WTC11 (cell line): ENCODE results near the gene PARL. TPM values are rescaled to one million over a fixed set of nuclear protein-coding genes. Genes with fewer than 3 reads are reported as not detected.
"Not testable (repeated sequence)": the region's sequence is repeated elsewhere in the genome, so short reads cannot be mapped to it uniquely, and the experiment has no call there.

Source experiments
- ATAC-seq: fragments of 200-7000 bp; cut with Tn5 transposase; 2 replicates; pipeline ENCODE4 v1.10.0; 2021; ENCODE audit warnings: mild to moderate bottlenecking, moderate library complexity
- CTCF ChIA-PET: fragments of 300-600 bp; sonication (Branson Sonifier 250); formaldehyde crosslinking; loops from one replicate; lab custom pipeline; 2021; ENCODE audit warnings: antibody characterized with exemption; lab: Charles Lee
- POLR2A ChIA-PET: fragments of 350-600 bp; sonication (Branson Sonifier 250); formaldehyde crosslinking; loops from one replicate; lab custom pipeline; 2021; ENCODE audit warnings: antibody characterized with exemption; lab: Charles Lee
- DNase-seq: peaks from one replicate; pipeline ENCODE4 v3.0.0; 2021; ENCODE audit warnings: low spot score
- H3K27ac Mint-ChIP-seq: 2 replicates; pipeline ENCODE4 v1.8.0; 2021; ENCODE audit warnings: mixed read lengths
- H3K27me3 Mint-ChIP-seq: 2 replicates; pipeline ENCODE4 v1.8.0; 2021; ENCODE audit warnings: low read depth, mild to moderate bottlenecking, moderate library complexity, mixed read lengths
- H3K36me3 Mint-ChIP-seq: 2 replicates; pipeline ENCODE4 v1.8.0; 2021; ENCODE audit warnings: mixed read lengths
- H3K4me1 Mint-ChIP-seq: 2 replicates; pipeline ENCODE4 v1.8.0; 2022; ENCODE audit warnings: mixed read lengths
- H3K4me3 Mint-ChIP-seq: 2 replicates; pipeline ENCODE4 v1.8.0; 2021; ENCODE audit warnings: mild to moderate bottlenecking, moderate library complexity, mixed read lengths
- H3K9me3 Mint-ChIP-seq: 2 replicates; pipeline ENCODE4 v1.8.0; 2021; ENCODE audit warnings: mixed read lengths
- CBFB ChIP-seq: sonication (generic); formaldehyde crosslinking; IDR thresholded peaks from 2 replicates; pipeline ENCODE4 v1.8.1; 2022; ENCODE audit warnings: mild to moderate bottlenecking, low read depth, missing genetic modification reagents
- FOXK1 ChIP-seq: sonication (generic); formaldehyde crosslinking; IDR thresholded peaks from 2 replicates; pipeline ENCODE4 v1.8.0; 2022; ENCODE audit warnings: mild to moderate bottlenecking, moderate library complexity, missing genetic modification reagents
- GTF2I ChIP-seq: fragments of 250-450 bp; sonication (Bioruptor Pico); conservative IDR thresholded peaks from 2 replicates; pipeline ENCODE4 v1.4.0; 2021; ENCODE audit warnings: mild to moderate bottlenecking
- NR3C1 ChIP-seq: sonication (generic); formaldehyde crosslinking; conservative IDR thresholded peaks from 2 replicates; pipeline ENCODE4 v1.8.1; 2023; ENCODE audit warnings: low read depth, mild to moderate bottlenecking, missing genetic modification reagents
- SP1 ChIP-seq: sonication (generic); formaldehyde crosslinking; conservative IDR thresholded peaks from 2 replicates; pipeline ENCODE4 v1.8.1; 2022; ENCODE audit warnings: missing genetic modification reagents
- ZNF138 ChIP-seq: sonication (generic); formaldehyde crosslinking; conservative IDR thresholded peaks from 2 replicates; pipeline ENCODE4 v1.8.1; 2022; ENCODE audit warnings: mild to moderate bottlenecking, moderate library complexity, missing genetic modification reagents
- ZNF219 ChIP-seq: sonication (generic); formaldehyde crosslinking; IDR thresholded peaks from 2 replicates; pipeline ENCODE4 v1.8.0; 2023; ENCODE audit warnings: missing genetic modification reagents, mild to moderate bottlenecking, borderline replicate concordance
- ZNF416 ChIP-seq: fragments of 250-450 bp; sonication (Bioruptor Pico); IDR thresholded peaks from 2 replicates; pipeline ENCODE4 v1.9.0; 2021; ENCODE audit warnings: mild to moderate bottlenecking, inconsistent platforms
- ZNF671 ChIP-seq: fragments of 250-450 bp; sonication (Bioruptor Pico); IDR thresholded peaks from 2 replicates; pipeline ENCODE4 v1.8.0; 2021; ENCODE audit warnings: mild to moderate bottlenecking
- total RNA-seq: library from RNA; stranded (reverse); gene quantifications from 3 replicates; pipeline ENCODE4 v1.2.3, GENCODE V29; 2021
- TF ChIP-seq, protein P1 (sequence below): sonication (generic); formaldehyde crosslinking; IDR thresholded peaks from 2 replicates; pipeline ENCODE4 v1.8.0; 2022; ENCODE audit warnings: mild to moderate bottlenecking, missing genetic modification reagents
- TF ChIP-seq, protein P2 (sequence below): fragments of 250-450 bp; sonication (Bioruptor Pico); IDR thresholded peaks from 2 replicates; pipeline ENCODE4 v1.8.0; 2021; ENCODE audit warnings: mild to moderate bottlenecking
- TF ChIP-seq, protein P3 (sequence below): sonication (generic); formaldehyde crosslinking; IDR thresholded peaks from 2 replicates; pipeline ENCODE4 v1.8.0; 2022; ENCODE audit warnings: mild to moderate bottlenecking, missing genetic modification reagents
- TF ChIP-seq, protein P4 (sequence below): fragments of 250-450 bp; sonication (Bioruptor Pico); IDR thresholded peaks from 2 replicates; pipeline ENCODE4 v1.9.0; 2021; ENCODE audit warnings: mild to moderate bottlenecking
- TF ChIP-seq, protein P5 (sequence below): sonication (generic); formaldehyde crosslinking; IDR thresholded peaks from 2 replicates; pipeline ENCODE4 v1.8.1; 2022; ENCODE audit warnings: mild to moderate bottlenecking, moderate library complexity, missing genetic modification reagents
- TF ChIP-seq, protein P6 (sequence below): sonication (generic); formaldehyde crosslinking; IDR thresholded peaks from 2 replicates; pipeline ENCODE4 v1.8.1; 2023; ENCODE audit warnings: mild to moderate bottlenecking, missing genetic modification reagents, borderline replicate concordance
- TF ChIP-seq, protein P7 (sequence below): sonication (generic); formaldehyde crosslinking; IDR thresholded peaks from 2 replicates; pipeline ENCODE4 v1.8.1; 2023; ENCODE audit warnings: mild to moderate bottlenecking, missing genetic modification reagents, moderate library complexity
- TF ChIP-seq, protein P8 (sequence below): sonication (generic); formaldehyde crosslinking; conservative IDR thresholded peaks from 2 replicates; pipeline ENCODE4 v1.8.1; 2023; ENCODE audit warnings: mild to moderate bottlenecking, low read depth, missing genetic modification reagents, moderate library complexity
- TF ChIP-seq, protein P9 (sequence below): sonication (generic); formaldehyde crosslinking; IDR thresholded peaks from 2 replicates; pipeline ENCODE4 v1.8.1; 2023; ENCODE audit warnings: mild to moderate bottlenecking, missing genetic modification reagents, moderate library complexity
- TF ChIP-seq, protein P10 (sequence below): sonication (generic); formaldehyde crosslinking; IDR thresholded peaks from 2 replicates; pipeline ENCODE4 v1.8.0; 2022; ENCODE audit warnings: missing genetic modification reagents

Gene PARL
- total RNA-seq, 1 experiment from 2014 or later = 93.5 TPM

DNA sequence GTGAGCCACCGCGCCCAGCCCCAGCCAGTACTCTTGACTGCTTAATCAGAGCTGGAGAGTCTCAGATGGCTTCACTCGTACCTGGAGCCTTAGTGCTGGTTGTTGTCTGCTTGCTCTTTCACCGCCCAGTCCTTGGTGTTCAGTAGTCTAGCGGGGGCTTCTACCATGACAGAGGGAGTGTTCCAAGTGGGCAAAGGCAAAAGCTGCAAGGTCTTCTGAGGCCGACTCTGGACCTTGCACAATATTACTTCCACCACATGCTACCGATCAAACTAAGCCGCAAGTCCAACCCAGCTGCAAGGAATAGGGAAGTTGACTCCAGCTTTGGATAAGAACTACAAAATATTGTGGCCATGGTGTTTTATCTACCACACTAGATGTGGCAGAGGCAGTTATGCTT is 6.6 kb downstream of the PARL start:
- TF ChIP-seq ZNF416 (CRISPR knock-in tag) = no peak
- TF ChIP-seq, protein P1, sequence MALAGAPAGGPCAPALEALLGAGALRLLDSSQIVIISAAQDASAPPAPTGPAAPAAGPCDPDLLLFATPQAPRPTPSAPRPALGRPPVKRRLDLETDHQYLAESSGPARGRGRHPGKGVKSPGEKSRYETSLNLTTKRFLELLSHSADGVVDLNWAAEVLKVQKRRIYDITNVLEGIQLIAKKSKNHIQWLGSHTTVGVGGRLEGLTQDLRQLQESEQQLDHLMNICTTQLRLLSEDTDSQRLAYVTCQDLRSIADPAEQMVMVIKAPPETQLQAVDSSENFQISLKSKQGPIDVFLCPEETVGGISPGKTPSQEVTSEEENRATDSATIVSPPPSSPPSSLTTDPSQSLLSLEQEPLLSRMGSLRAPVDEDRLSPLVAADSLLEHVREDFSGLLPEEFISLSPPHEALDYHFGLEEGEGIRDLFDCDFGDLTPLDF (CRISPR knock-in tag) = no peak
- no peak for TF ChIP-seq ZNF219 (CRISPR knock-in tag)
- TF ChIP-seq, protein P2, sequence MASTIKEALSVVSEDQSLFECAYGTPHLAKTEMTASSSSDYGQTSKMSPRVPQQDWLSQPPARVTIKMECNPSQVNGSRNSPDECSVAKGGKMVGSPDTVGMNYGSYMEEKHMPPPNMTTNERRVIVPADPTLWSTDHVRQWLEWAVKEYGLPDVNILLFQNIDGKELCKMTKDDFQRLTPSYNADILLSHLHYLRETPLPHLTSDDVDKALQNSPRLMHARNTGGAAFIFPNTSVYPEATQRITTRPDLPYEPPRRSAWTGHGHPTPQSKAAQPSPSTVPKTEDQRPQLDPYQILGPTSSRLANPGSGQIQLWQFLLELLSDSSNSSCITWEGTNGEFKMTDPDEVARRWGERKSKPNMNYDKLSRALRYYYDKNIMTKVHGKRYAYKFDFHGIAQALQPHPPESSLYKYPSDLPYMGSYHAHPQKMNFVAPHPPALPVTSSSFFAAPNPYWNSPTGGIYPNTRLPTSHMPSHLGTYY (CRISPR knock-in tag) = no peak
- TF ChIP-seq, protein P3, sequence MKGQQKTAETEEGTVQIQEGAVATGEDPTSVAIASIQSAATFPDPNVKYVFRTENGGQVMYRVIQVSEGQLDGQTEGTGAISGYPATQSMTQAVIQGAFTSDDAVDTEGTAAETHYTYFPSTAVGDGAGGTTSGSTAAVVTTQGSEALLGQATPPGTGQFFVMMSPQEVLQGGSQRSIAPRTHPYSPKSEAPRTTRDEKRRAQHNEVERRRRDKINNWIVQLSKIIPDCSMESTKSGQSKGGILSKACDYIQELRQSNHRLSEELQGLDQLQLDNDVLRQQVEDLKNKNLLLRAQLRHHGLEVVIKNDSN (CRISPR knock-in tag) = no peak
- TF ChIP-seq, protein P4, sequence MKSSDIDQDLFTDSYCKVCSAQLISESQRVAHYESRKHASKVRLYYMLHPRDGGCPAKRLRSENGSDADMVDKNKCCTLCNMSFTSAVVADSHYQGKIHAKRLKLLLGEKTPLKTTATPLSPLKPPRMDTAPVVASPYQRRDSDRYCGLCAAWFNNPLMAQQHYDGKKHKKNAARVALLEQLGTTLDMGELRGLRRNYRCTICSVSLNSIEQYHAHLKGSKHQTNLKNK (CRISPR knock-in tag) = no peak
- TF ChIP-seq, protein P5, sequence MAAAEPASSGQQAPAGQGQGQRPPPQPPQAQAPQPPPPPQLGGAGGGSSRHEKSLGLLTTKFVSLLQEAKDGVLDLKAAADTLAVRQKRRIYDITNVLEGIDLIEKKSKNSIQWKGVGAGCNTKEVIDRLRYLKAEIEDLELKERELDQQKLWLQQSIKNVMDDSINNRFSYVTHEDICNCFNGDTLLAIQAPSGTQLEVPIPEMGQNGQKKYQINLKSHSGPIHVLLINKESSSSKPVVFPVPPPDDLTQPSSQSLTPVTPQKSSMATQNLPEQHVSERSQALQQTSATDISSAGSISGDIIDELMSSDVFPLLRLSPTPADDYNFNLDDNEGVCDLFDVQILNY = no peak
- TF ChIP-seq FOXK1 (CRISPR knock-in tag) = no peak
- TF ChIP-seq, protein P6, sequence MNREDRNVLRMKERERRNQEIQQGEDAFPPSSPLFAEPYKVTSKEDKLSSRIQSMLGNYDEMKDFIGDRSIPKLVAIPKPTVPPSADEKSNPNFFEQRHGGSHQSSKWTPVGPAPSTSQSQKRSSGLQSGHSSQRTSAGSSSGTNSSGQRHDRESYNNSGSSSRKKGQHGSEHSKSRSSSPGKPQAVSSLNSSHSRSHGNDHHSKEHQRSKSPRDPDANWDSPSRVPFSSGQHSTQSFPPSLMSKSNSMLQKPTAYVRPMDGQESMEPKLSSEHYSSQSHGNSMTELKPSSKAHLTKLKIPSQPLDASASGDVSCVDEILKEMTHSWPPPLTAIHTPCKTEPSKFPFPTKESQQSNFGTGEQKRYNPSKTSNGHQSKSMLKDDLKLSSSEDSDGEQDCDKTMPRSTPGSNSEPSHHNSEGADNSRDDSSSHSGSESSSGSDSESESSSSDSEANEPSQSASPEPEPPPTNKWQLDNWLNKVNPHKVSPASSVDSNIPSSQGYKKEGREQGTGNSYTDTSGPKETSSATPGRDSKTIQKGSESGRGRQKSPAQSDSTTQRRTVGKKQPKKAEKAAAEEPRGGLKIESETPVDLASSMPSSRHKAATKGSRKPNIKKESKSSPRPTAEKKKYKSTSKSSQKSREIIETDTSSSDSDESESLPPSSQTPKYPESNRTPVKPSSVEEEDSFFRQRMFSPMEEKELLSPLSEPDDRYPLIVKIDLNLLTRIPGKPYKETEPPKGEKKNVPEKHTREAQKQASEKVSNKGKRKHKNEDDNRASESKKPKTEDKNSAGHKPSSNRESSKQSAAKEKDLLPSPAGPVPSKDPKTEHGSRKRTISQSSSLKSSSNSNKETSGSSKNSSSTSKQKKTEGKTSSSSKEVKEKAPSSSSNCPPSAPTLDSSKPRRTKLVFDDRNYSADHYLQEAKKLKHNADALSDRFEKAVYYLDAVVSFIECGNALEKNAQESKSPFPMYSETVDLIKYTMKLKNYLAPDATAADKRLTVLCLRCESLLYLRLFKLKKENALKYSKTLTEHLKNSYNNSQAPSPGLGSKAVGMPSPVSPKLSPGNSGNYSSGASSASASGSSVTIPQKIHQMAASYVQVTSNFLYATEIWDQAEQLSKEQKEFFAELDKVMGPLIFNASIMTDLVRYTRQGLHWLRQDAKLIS (CRISPR knock-in tag) = no peak
- TF ChIP-seq, protein P7, sequence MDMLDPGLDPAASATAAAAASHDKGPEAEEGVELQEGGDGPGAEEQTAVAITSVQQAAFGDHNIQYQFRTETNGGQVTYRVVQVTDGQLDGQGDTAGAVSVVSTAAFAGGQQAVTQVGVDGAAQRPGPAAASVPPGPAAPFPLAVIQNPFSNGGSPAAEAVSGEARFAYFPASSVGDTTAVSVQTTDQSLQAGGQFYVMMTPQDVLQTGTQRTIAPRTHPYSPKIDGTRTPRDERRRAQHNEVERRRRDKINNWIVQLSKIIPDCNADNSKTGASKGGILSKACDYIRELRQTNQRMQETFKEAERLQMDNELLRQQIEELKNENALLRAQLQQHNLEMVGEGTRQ (CRISPR knock-in tag) = no peak
- TF ChIP-seq, protein P8, sequence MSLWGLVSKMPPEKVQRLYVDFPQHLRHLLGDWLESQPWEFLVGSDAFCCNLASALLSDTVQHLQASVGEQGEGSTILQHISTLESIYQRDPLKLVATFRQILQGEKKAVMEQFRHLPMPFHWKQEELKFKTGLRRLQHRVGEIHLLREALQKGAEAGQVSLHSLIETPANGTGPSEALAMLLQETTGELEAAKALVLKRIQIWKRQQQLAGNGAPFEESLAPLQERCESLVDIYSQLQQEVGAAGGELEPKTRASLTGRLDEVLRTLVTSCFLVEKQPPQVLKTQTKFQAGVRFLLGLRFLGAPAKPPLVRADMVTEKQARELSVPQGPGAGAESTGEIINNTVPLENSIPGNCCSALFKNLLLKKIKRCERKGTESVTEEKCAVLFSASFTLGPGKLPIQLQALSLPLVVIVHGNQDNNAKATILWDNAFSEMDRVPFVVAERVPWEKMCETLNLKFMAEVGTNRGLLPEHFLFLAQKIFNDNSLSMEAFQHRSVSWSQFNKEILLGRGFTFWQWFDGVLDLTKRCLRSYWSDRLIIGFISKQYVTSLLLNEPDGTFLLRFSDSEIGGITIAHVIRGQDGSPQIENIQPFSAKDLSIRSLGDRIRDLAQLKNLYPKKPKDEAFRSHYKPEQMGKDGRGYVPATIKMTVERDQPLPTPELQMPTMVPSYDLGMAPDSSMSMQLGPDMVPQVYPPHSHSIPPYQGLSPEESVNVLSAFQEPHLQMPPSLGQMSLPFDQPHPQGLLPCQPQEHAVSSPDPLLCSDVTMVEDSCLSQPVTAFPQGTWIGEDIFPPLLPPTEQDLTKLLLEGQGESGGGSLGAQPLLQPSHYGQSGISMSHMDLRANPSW (CRISPR knock-in tag) = no peak
- TF ChIP-seq GTF2I (CRISPR knock-in tag) = no peak
- TF ChIP-seq NR3C1 (CRISPR knock-in tag) = no peak
- TF ChIP-seq CBFB = no peak
- no peak for TF ChIP-seq SP1
- no peak for TF ChIP-seq ZNF138 (CRISPR knock-in tag)
- TF ChIP-seq, protein P9, sequence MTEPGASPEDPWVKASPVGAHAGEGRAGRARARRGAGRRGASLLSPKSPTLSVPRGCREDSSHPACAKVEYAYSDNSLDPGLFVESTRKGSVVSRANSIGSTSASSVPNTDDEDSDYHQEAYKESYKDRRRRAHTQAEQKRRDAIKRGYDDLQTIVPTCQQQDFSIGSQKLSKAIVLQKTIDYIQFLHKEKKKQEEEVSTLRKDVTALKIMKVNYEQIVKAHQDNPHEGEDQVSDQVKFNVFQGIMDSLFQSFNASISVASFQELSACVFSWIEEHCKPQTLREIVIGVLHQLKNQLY (CRISPR knock-in tag) = no peak
- TF ChIP-seq ZNF671 (CRISPR knock-in tag) = no peak
- TF ChIP-seq, protein P10, sequence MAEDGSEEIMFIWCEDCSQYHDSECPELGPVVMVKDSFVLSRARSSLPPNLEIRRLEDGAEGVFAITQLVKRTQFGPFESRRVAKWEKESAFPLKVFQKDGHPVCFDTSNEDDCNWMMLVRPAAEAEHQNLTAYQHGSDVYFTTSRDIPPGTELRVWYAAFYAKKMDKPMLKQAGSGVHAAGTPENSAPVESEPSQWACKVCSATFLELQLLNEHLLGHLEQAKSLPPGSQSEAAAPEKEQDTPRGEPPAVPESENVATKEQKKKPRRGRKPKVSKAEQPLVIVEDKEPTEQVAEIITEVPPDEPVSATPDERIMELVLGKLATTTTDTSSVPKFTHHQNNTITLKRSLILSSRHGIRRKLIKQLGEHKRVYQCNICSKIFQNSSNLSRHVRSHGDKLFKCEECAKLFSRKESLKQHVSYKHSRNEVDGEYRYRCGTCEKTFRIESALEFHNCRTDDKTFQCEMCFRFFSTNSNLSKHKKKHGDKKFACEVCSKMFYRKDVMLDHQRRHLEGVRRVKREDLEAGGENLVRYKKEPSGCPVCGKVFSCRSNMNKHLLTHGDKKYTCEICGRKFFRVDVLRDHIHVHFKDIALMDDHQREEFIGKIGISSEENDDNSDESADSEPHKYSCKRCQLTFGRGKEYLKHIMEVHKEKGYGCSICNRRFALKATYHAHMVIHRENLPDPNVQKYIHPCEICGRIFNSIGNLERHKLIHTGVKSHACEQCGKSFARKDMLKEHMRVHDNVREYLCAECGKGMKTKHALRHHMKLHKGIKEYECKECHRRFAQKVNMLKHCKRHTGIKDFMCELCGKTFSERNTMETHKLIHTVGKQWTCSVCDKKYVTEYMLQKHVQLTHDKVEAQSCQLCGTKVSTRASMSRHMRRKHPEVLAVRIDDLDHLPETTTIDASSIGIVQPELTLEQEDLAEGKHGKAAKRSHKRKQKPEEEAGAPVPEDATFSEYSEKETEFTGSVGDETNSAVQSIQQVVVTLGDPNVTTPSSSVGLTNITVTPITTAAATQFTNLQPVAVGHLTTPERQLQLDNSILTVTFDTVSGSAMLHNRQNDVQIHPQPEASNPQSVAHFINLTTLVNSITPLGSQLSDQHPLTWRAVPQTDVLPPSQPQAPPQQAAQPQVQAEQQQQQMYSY (CRISPR knock-in tag) = no peak
- H3K27me3 Mint-ChIP-seq = no peaks in the 10 kb centered on the region
- no peaks in the 10 kb centered on the region for H3K9me3 Mint-ChIP-seq
- ChIA-PET CTCF (no interaction called here), POLR2A (no interaction called here)
- 0 out of 2 replicates have a peak overlapping the region, but pooled peaks have one; percentile 25 for H3K27ac Mint-ChIP-seq
- no peak overlapping the region for H3K4me3 Mint-ChIP-seq
- DNase-seq = no peak
- peaks cover 10% of the 10 kb centered on the region for H3K36me3 Mint-ChIP-seq
- no peak for ATAC-seq
- peaks cover 18% of the 10 kb centered on the region for H3K4me1 Mint-ChIP-seq

DNA sequence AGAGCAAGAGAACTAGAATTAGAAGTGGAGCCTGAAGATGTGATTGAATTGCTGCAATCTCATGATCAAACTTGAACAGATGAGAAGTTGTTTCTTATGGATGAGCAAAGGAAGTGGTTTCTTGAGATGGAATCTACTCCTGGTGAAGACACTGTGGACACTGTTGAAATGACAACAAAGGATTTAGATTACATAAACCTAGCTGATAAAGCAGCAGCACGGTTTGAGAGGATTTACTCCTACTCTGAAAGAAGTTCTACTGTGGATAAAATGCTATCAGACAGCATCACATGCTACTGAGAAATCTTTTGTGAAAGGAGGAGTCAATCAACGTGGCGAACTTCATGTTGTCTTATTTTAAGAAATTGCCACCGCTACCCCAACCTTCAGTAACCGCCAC is 7.5 kb downstream of the PARL start:
- ATAC-seq, DNase-seq, CTCF ChIA-PET, H3K27ac Mint-ChIP-seq, POLR2A ChIA-PET, H3K4me3 Mint-ChIP-seq, H3K27me3 Mint-ChIP-seq, H3K9me3 Mint-ChIP-seq: not testable (repeated sequence)
- peaks cover 11% of the 10 kb centered on the region for H3K4me1 Mint-ChIP-seq
- peaks cover 10% of the 10 kb centered on the region for H3K36me3 Mint-ChIP-seq
